Head of caudate nucleus (tissue), 42 donors: ENCODE measurements around the gene SLC25A22.

Source experiments
- DNase-seq, 42 donors: peaks; one replicate each; pipeline versions ENCODE4 v3.0.0 to v3.0.0-alpha.2; 2020 to 2021; ENCODE audit warnings: mixed read lengths in 7 of 42
- intact Hi-C: fragments of 100-400 bp; cut with DNase I; formaldehyde crosslinking; loops from one replicate; pipeline ENCODE4 v1.15.0; 2022

Gene SLC25A22

GRCh38 chr11:782264-783174, 15.6 kb downstream of the SLC25A22 start:
- intact Hi-C loops: no loop called here
- no peak for DNase-seq

- DNase-seq: no peak
- intact Hi-C loops: no loop called here
Observed at GRCh38 chr11:779955-780532, 18.0 kb downstream of the SLC25A22 start.

- intact Hi-C loops: no loop called here
- no peak for DNase-seq
Observed at GRCh38 chr11:778976-779954, 18.8 kb downstream of the SLC25A22 start.

- peak; percentile 69 to 97 (median 92) for DNase-seq
- intact Hi-C loops: no loop called here
Observed at GRCh38 chr11:777288-778255, 20.5 kb downstream of the SLC25A22 start, which contains the start of gene GATD1. Gene GATD1 (minus strand): TSS chr11:777487. CDS start chr11:777462, 25 bp downstream.

- peak in 1 of 42 donors; percentile 44 for DNase-seq
- intact Hi-C loops: no loop called here
Observed at GRCh38 chr11:776561-777287, 21.4 kb downstream of the SLC25A22 start.

GRCh38 chr11:776263-776560, 21.9 kb downstream of the SLC25A22 start:
- DNase-seq: no peak
- intact Hi-C loops: no loop called here

- intact Hi-C loops: no loop called here
- peak in 2 of 42 donors; percentile 7 to 53 for DNase-seq
Observed at GRCh38 chr11:774873-775592, 23.0 kb downstream of the SLC25A22 start.

- intact Hi-C loops: no loop called here
- DNase-seq: no peak
Observed at GRCh38 chr11:773830-774229, 24.3 kb downstream of the SLC25A22 start.

GRCh38 chr11:773425-773824, 24.7 kb downstream of the SLC25A22 start:
- DNase-seq: peak in 1 of 42 donors; percentile 6
- intact Hi-C loops: no loop called here

GRCh38 chr11:772429-773390, 25.4 kb downstream of the SLC25A22 start:
- intact Hi-C loops: no loop called here
- DNase-seq: peak; percentile 81 to 97 (median 93)

GRCh38 chr11:771617-772204, 26.4 kb downstream of the SLC25A22 start:
- intact Hi-C loops: no loop called here
- DNase-seq: peak in 1 of 42 donors; percentile 6

GRCh38 chr11:770642-771616, 27.2 kb downstream of the SLC25A22 start:
- intact Hi-C loops: no loop called here
- DNase-seq: peak in 1 of 42 donors; percentile 6

- intact Hi-C loops: no loop called here
- no peak for DNase-seq
Observed at GRCh38 chr11:769887-770641, 28.0 kb downstream of the SLC25A22 start.

GRCh38 chr11:767238-767637, 30.8 kb downstream of the SLC25A22 start:
- intact Hi-C loops: no loop called here
- no peak for DNase-seq
